Femur (tissue), 1 donor: Measurements from ENCODE around the gene CWH43.
"Not testable (repeated sequence)": the region's sequence is repeated elsewhere in the genome, so short reads cannot be mapped to it uniquely, and the experiment has no call there.

Experiments
- DNase-seq: peaks from one replicate; pipeline ENCODE4 v3.0.0-alpha.2; 2017

The CWH43 gene

DNA sequence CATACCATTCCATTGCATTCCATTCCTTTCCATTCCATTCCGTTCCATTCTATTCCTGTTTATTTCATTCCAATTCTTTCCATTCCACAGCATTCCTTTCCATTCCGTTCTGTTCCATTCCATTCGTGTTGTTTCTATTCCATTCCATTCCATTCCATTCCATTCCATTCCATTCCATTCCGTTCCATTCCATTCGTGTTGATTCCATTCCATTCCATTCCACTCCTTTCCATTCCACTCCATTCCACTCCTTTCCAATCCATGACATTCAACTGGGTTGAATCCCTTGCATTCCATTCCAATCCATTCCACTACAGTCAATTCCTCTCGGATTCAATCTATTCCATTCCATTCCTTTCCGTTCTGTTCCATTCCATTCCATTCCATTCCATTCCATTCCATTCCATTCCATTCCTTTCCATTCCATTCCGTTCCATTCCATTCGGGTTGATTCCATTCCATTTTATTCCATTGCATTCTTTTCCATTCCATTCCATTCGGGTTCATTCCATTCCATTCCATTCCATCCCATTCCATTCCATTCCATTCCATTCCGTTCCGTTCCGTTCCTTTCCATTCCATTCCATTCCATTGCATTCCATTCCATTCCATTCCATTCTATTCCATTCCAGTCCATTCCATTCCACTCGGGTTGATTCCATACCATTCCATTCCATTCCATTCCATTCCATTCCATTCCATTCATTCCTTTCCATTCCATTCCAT, 112.1 kb downstream of the CWH43 start:
- not testable (repeated sequence) for DNase-seq

- DNase-seq, result not testable (repeated sequence)
Observed at GRCh38 chr4:49099831-49100444, 113.9 kb downstream of the CWH43 start.

DNA sequence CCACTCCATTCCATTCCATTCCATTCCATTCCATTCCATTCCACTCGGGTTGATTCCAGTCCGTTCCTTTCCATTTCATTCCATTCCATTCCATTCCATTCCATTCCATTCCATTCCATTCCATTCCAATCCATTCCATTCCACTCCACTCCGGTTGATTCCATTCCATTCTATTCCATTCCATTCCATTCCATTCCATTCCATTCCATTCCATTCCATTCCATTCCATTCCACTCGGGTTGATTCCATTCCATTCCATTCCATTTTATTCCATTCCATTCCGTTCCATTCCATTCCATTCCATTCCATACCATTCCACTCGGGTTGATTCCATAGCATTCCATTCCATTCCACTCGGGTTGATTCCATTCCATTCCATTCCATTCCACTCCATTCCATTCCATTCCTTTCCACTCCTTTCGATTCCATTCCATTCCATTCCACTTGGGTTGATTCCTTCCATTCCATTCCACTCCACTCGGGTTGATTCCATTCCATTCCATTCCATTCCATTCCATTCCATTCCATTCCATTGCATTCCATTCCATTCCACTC, 116.3 kb downstream of the CWH43 start:
- not testable (repeated sequence) for DNase-seq

- DNase-seq, result not testable (repeated sequence)
Observed at GRCh38 chr4:49103436-49104136, 117.5 kb downstream of the CWH43 start.

DNA sequence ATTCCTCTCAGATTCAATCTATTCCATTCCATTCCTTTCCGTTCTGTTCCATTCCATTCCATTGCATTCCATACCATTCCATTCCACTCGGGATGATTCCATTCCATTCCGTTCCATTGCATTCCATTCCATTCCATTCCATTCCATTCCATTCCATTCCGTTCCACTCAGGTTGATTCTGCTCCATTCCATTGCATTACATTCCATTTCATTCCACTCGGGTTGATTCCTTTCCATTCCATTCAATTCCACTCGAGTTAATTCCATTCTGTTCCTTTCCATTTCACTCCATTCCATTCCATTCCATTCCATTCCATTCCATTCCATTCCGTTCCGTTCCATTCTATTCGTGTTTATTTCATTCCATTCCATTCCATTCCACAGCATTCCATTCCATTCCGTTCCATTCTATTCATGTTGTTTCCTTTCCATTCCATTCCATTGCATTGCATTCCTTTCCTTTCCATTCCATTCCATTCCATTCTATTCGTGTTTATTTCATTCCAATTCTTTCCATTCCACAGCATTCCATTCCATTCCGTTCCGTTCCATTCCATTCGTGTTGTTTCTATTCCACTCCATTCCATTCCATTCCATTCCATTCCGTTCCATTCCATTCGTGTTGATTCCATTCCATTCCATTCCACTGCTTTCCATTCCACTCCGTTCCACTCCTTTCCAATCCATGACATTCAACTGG, 118.3 kb downstream of the CWH43 start:
- DNase-seq, result not testable (repeated sequence)

DNA sequence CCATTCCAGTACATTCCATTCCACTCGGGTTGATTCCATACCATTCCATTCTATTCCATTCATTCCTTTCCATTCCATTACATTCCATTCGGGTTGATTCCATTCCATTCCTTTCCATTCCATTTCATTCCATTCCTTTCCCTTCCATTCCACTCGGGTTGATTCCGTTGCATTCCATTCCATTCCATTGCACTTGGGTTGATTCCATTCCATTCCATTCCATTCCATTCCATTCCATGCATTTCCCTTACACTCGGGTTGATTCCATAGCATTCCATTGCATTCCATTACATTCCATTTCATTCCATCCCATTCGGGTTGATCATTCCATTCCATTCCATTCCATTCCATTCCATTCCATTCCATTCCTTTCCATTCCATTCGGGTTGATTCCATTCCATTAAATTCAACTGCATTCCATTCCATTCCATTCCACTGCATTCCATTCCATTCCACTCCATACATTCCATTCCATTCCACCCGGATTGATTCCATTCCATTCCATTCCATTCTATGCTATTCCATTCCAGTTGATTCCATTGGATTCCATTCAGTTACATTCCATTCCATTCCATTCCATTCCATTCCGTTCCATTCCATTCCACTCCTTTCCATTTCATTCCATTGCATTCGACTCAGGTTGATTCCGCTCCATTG, 119.3 kb downstream of the CWH43 start:
- not testable (repeated sequence) for DNase-seq

- not testable (repeated sequence) for DNase-seq
Observed at GRCh38 chr4:49107262-49107661, 121.2 kb downstream of the CWH43 start.

- not testable (repeated sequence) for DNase-seq
Observed at GRCh38 chr4:49108183-49108978, 122.3 kb downstream of the CWH43 start.

DNA sequence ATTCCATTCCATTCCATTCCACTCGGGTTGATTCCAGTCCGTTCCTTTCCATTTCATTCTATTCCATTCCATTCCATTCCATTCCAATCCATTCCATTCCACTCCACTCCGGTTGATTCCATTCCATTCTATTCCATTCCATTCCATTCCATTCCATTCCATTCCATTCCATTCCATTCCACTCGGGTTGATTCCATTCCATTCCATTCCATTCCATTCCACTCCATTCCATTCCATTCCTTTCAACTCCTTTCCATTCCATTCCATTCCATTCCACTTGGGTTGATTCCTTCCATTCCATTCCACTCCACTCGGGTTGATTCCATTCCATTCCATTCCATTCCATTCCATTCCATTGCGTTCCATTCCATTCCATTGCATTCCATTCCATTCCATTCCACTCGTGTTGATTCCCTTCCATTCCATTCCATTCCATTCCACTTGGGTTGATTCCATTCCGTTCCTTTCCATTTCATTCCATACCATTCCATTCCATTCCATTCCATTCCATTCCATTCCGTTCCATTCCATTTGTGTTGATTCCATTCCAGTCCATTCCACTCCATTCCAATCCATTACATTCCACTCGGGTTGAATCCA, 123.6 kb downstream of the CWH43 start:
- DNase-seq, result not testable (repeated sequence)

DNA sequence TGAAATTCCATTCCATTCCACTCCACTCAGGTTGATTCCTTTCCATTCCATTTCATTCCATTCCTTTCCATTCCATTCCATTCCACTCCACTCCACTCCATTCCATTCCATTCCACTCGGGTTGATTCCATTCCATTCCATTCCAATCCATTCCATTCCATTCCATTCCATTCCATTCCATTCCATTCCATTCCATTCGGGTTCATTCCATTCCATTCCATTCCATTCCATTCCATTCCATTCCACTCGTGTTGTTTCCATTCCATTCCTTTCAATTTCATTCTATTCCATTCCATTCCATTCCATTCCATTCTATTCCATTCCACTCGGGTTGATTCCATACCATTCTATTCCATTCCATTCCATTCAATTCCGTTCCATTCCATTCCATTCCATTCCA, 124.5 kb downstream of the CWH43 start:
- not testable (repeated sequence) for DNase-seq
